Non-pigmented ciliary epithelial cell (primary cell): ENCODE measurements around the gene CPSF3.

Source experiments
- DNase-seq: peaks from one replicate; pipeline ENCODE4 v3.0.0-alpha.2; 2010; ENCODE audit warnings: low read depth

Gene CPSF3

GRCh38 chr2:9419541-9419940 is 3.9 kb upstream of the CPSF3 start:
- no peak for DNase-seq

GRCh38 chr2:9420495-9420894 is 3.0 kb upstream of the CPSF3 start:
- no peak for DNase-seq

- DNase-seq, result no peak
Observed at GRCh38 chr2:9422321-9423099, 944 bp upstream of the CPSF3 start.

- DNase-seq, result no peak
Observed at GRCh38 chr2:9423922-9424272, 443 bp downstream of the CPSF3 start.

GRCh38 chr2:9424447-9425164 is 1.2 kb downstream of the CPSF3 start:
- DNase-seq, result no peak

GRCh38 chr2:9428965-9429577 is 5.6 kb downstream of the CPSF3 start:
- DNase-seq, result no peak

GRCh38 chr2:9430316-9431293 is 7.2 kb downstream of the CPSF3 start:
- no peak for DNase-seq

- DNase-seq, result no peak
Observed at GRCh38 chr2:9434489-9434888, 11.0 kb downstream of the CPSF3 start.

GRCh38 chr2:9439536-9439935 is 16.1 kb downstream of the CPSF3 start:
- no peak for DNase-seq

- no peak for DNase-seq
Observed at GRCh38 chr2:9440058-9440727, 16.7 kb downstream of the CPSF3 start.

GRCh38 chr2:9441556-9441955 is 18.1 kb downstream of the CPSF3 start:
- DNase-seq, result no peak

- DNase-seq, result no peak
Observed at GRCh38 chr2:9443526-9443925, 20.1 kb downstream of the CPSF3 start.

GRCh38 chr2:9445089-9445488 is 21.6 kb downstream of the CPSF3 start:
- no peak for DNase-seq

GRCh38 chr2:9451231-9451630 is 27.8 kb downstream of the CPSF3 start:
- DNase-seq, result no peak

- DNase-seq, result no peak
Observed at GRCh38 chr2:9460441-9461017, 37.1 kb downstream of the CPSF3 start.

GRCh38 chr2:9461079-9461478 is 37.6 kb downstream of the CPSF3 start:
- DNase-seq, result no peak

- no peak for DNase-seq
Observed at GRCh38 chr2:9462313-9462712, 38.9 kb downstream of the CPSF3 start.

- no peak for DNase-seq
Observed at GRCh38 chr2:9462886-9463697, 39.6 kb downstream of the CPSF3 start.

GRCh38 chr2:9463698-9464034 is 40.2 kb downstream of the CPSF3 start:
- DNase-seq, result peak; percentile 24

- DNase-seq, result no peak
Observed at GRCh38 chr2:9465170-9465569, 41.7 kb downstream of the CPSF3 start.
